Lung (tissue), 12 donors: Measurements from ENCODE around the gene SF3B6. TPM values are rescaled to one million over a fixed set of nuclear protein-coding genes. Genes with fewer than 3 reads are reported as not detected.

Source experiments
- ATAC-seq: fragments of 200-7000 bp; cut with Tn5 transposase; one replicate; pipeline ENCODE4 v1.9.1; 2020; ENCODE audit warnings: moderate number of reproducible peaks; ENCODE audit not compliant: insufficient read depth, low FRiP score
- DNase-seq, 3 donors: peaks; one replicate each; pipeline ENCODE4 v3.0.0-alpha.2; 2013 to 2017
- H3K27ac ChIP-seq, 2 donors: one replicate each; pipeline ENCODE4 v1.5.1; 2013; ENCODE audit warnings: mild to moderate bottlenecking in 2 of 2, moderate library complexity in 2 of 2, control low read depth in 1 of 2, inconsistent platforms in 1 of 2, low read depth in 1 of 2, low read length in 1 of 2
- H3K27me3 ChIP-seq, 3 donors: one replicate each; pipeline ENCODE4 v1.5.1; 2013; ENCODE audit warnings: low read length in 2 of 3; ENCODE audit not compliant: control insufficient read depth in 3 of 3, insufficient read depth in 3 of 3
- H3K36me3 ChIP-seq, 4 donors: one replicate each; pipeline ENCODE4 v1.5.1; 2013; ENCODE audit warnings: low read length in 4 of 4, mild to moderate bottlenecking in 1 of 4, moderate library complexity in 1 of 4; ENCODE audit not compliant: control insufficient read depth in 4 of 4, insufficient read depth in 4 of 4
- H3K4me1 ChIP-seq, 5 donors: one replicate each; pipeline ENCODE4 v1.5.1; 2013; ENCODE audit warnings: low read length in 5 of 5, mild to moderate bottlenecking in 2 of 5, moderate library complexity in 1 of 5; ENCODE audit not compliant: control insufficient read depth in 5 of 5, insufficient read depth in 5 of 5
- H3K4me3 ChIP-seq: one replicate; pipeline ENCODE4 v1.5.1; 2013; ENCODE audit warnings: mild to moderate bottlenecking, control low read depth, moderate library complexity
- H3K9ac ChIP-seq, 2 donors: one replicate each; pipeline ENCODE4 v1.5.1; 2013; ENCODE audit warnings: low read length in 2 of 2, control low read depth in 1 of 2; ENCODE audit not compliant: insufficient read depth in 1 of 2
- H3K9me3 ChIP-seq, 4 donors: one replicate each; pipeline ENCODE4 v1.5.1; 2013; ENCODE audit warnings: low read length in 3 of 4, mild to moderate bottlenecking in 1 of 4, moderate library complexity in 1 of 4; ENCODE audit not compliant: control insufficient read depth in 4 of 4, insufficient read depth in 3 of 4
- CTCF ChIP-seq: IDR thresholded peaks from 2 replicates; pipeline ENCODE4 v1.5.1; 2012; ENCODE audit warnings: mild to moderate bottlenecking; ENCODE audit errors: control extremely low read depth, extremely low read depth
- WGBS, 2 donors: extraction: QIAGEN DNeasy Blood & Tissue Kit; methylation state at CpG; one replicate each; pipeline ENCODE4 v1.1.7; 2013; 5-methylcytosine and 5-hydroxymethylcytosine counted together
- polyA plus RNA-seq, 2 donors: library from polyadenylated mRNA; stranded (reverse); fragments of 200-250 nt; gene quantifications; one replicate each; pipeline ENCODE4 v1.2.1, GENCODE V29; 2013
- total RNA-seq, 2 donors: library from RNA; depleted of rRNA in 1 of 2; stranded (reverse); fragments of >200 nt in 1 of 2; gene quantifications; one replicate each; pipeline ENCODE4 v1.2.1, GENCODE V29; 2014 to 2021
- donor health status: control.
- donor health status: control.
- donor health status: Bipolar disorder and iron deficiency.
- donor health status: healthy.
- donor health status: DM: yes; HTN: yes; CAD: no.

The SF3B6 gene
- total and polyA plus RNA-seq, 4 donors, result 56.1 to 148 (median 111) TPM

- Histone ChIP-seq H3K9ac (no peak overlapping the region), H3K27me3 (no peaks in the 10 kb centered on the region), H3K36me3 (peaks cover 0 to 17% (median 13%) of the 10 kb centered on the region in 4 donors), H3K9me3 (no peaks in the 10 kb centered on the region), H3K4me1 (peaks cover 0 to 18% (median 5%) of the 10 kb centered on the region in 5 donors), H3K27ac (no peak overlapping the region), H3K4me3 (no peak overlapping the region)
- no peak for TF ChIP-seq CTCF
- ATAC-seq (no peak), DNase-seq (no peak)
- WGBS, 2 donors, result 91 to 94% methylated on average over 6 of the region's 6 CpGs
These were observed 2.3 kb downstream of the SF3B6 start for GRCh38 chr2:24073816-24074215.

- Histone ChIP-seq H3K36me3 (peaks cover 5 to 25% (median 18%) of the 10 kb centered on the region in 4 donors), H3K27ac (no peak overlapping the region), H3K9me3 (no peaks in the 10 kb centered on the region), H3K4me1 (peaks cover 0 to 11% (median 5%) of the 10 kb centered on the region in 5 donors), H3K9ac (no peak overlapping the region), H3K27me3 (no peaks in the 10 kb centered on the region), H3K4me3 (no peak overlapping the region)
- WGBS, 2 donors, result 84 to 90% methylated on average over 4 of the region's 4 CpGs
- DNase-seq, result no peak
- no peak for ATAC-seq
- TF ChIP-seq CTCF, result no peak
These were observed 3.9 kb downstream of the SF3B6 start for GRCh38 chr2:24072259-24072658.

GRCh38 chr2:24065341-24065740 is 10.8 kb downstream of the SF3B6 start:
- Histone ChIP-seq H3K27me3 (no peaks in the 10 kb centered on the region), H3K4me1 (no peaks in the 10 kb centered on the region), H3K9ac (no peak overlapping the region), H3K27ac (no peak overlapping the region), H3K9me3 (no peaks in the 10 kb centered on the region), H3K36me3 (peaks cover 10 to 20% (median 15%) of the 10 kb centered on the region in 4 donors), H3K4me3 (no peak overlapping the region)
- no peak for TF ChIP-seq CTCF
- no peak for ATAC-seq
- DNase-seq, result no peak
- WGBS, 2 donors, result 86 to 88% methylated on average over 2 of the region's 2 CpGs
